Measurements from ENCODE around the gene SNRPA1. TPM values are rescaled to one million over a fixed set of nuclear protein-coding genes. Genes with fewer than 3 reads are reported as not detected.

Gene SNRPA1
- total and polyA plus RNA-seq, 9 of the 15 experiments (the other 6 are each of a cell fraction or from before 2014, with no cell fraction given): 62.7 to 245 (median 189) TPM

GRCh38 chr15:101251830-101252820, 42.9 kb downstream of the SNRPA1 start, which contains the start of gene CHSY1:
Gene CHSY1 (minus strand): TSS chr15:101252048. CDS start chr15:101251456, 592 bp downstream.
- Histone ChIP-seq H3K4me1 (replicated peaks in 1 of 2; ENCODE audit: control insufficient read depth in 2 of 2, insufficient read depth in 2 of 2, low read length in 2 of 2) (peaks cover 29 to 31% of the 10 kb centered on the region in 2 experiments), H3K79me2 (ENCODE audit: control insufficient read depth, insufficient read depth, low read length) (peaks cover 30% of the 10 kb centered on the region), H3K9ac (ENCODE audit: insufficient read depth in 1 of 2, low read depth in 2 of 2, low read length in 2 of 2) (peak within 1 kb of the TSS; percentile 60 to 91), H3K27ac (ENCODE audit: extremely low read depth, low read depth, low read length) (peak within 1 kb of the TSS; percentile 68), H3K4me3 (peak within 1 kb of the TSS; percentile 70), H2AFZ (ENCODE audit: low read depth, low read length) (peak within 1 kb of the TSS; percentile 82), H3K27me3 (ENCODE audit: control insufficient read depth in 2 of 2, insufficient read depth in 2 of 2, low read length in 2 of 2) (no peaks in the 10 kb centered on the region), H3K9me3 (replicated peaks; ENCODE audit: control insufficient read depth, insufficient read depth, low read depth, low read length) (no peaks in the 10 kb centered on the region), H3K9me1 (ENCODE audit: control insufficient read depth, insufficient read depth, low read length) (no peaks in the 10 kb centered on the region), H3K4me2 (ENCODE audit: insufficient read depth, low read length) (peak within 1 kb of the TSS; percentile 83), H3K36me3 (ENCODE audit: control insufficient read depth, insufficient read depth, low read length) (peaks cover 3% of the 10 kb centered on the region; the same call in 1 of the 3 replicates), H4K20me1 (replicated peaks; ENCODE audit: control insufficient read depth, insufficient read depth, low read length) (peaks cover 15% of the 10 kb centered on the region)
- ChIA-PET POLR2A (interaction anchor here (0.6 to 2.2 kb wide), 7 partner anchors 8 to 349 kb away, joined by 3 to 11 read pairs (median 3); partner anchors contain the start of gene LRRK1), CTCF (ENCODE audit: low intra/inter-chr PET ratio) (interaction anchor here (1.1 to 1.3 kb wide), 2 partner anchors 163 to 164 kb away, joined by 4 to 6 read pairs; no protein-coding TSS in a partner anchor)
- FAIRE-seq (no peak), DNase-seq (ENCODE audit: extremely low read depth in 1 of 4, low spot score in 3 of 4) (peak; percentile 83 to 91 (median 86)), ATAC-seq (peak; percentile 75)
- TSS peak; percentile 79 for BruUV-seq (replicated peaks)
- in situ Hi-C loops (cut with MboI) (loop anchor here (25.0 kb wide), 2 partner anchors 340 to 615 kb away; partner anchors contain the start of gene LRRK1), intact Hi-C loops (cut with micrococcal nuclease) (loop anchor here (10.0 kb wide), 1 partner anchor 627 kb away; no protein-coding TSS in a partner anchor)
- WGBS (ENCODE audit: insufficient coverage, low coverage, missing lambda C conversion rate): 1% methylated on average over 84 of the region's 108 CpGs
- TF ChIP-seq KLF1 (tag; IDR thresholded peaks at IDR 0.05): peak; percentile 74; the same call in 1 of the 2 replicates
- TF ChIP-seq ZNF408 (CRISPR knock-in tag; IDR thresholded peaks at IDR 0.05; ENCODE audit: low read depth): no peak
- peak; percentile 98 for TF ChIP-seq VEZF1 (CRISPR knock-in tag; IDR thresholded peaks at IDR 0.05)
- TF ChIP-seq HMGN3 (IDR thresholded peaks at IDR 0.05; ENCODE audit: borderline replicate concordance, extremely low read depth, insufficient read length, low read depth, low read length): peak; percentile 78
- peak; percentile 52 for TF ChIP-seq NEUROD1 (IDR thresholded peaks at IDR 0.05; ENCODE audit: borderline replicate concordance, low read depth, low read length, partially characterized antibody)
- TF ChIP-seq NRF1 (conservative IDR thresholded peaks at IDR 0.05 in 1 of 2, IDR thresholded peaks at IDR 0.05 in 1 of 2): peak; percentile 39 to 55; a peak in 3 of 4 replicates
- no peak for TF ChIP-seq HMGXB4 (CRISPR knock-in tag; IDR thresholded peaks at IDR 0.05)
- TF ChIP-seq ZBTB12 (CRISPR knock-in tag; IDR thresholded peaks at IDR 0.05): 0 out of 2 replicates have a peak, but pooled peaks have one; percentile 46
- peak; percentile 71 for TF ChIP-seq USF1 (CRISPR knock-in tag; IDR thresholded peaks at IDR 0.05)
- TF ChIP-seq CREB3L1 (IDR thresholded peaks at IDR 0.05; ENCODE audit: borderline replicate concordance, low read depth): peak; percentile 45; the same call in 1 of the 2 replicates
- TF ChIP-seq RAD51 (IDR thresholded peaks at IDR 0.05; ENCODE audit: borderline replicate concordance, low read depth): peak; percentile 23; the same call in 1 of the 2 replicates

Measured in K562 (cell line).